Endodermal cell (in vitro differentiated cells): ENCODE data around the gene IQGAP2. TPM values are rescaled to one million over a fixed set of nuclear protein-coding genes. Genes with fewer than 3 reads are reported as not detected.
A peak's percentile ranks its signal among the peaks of the same experiment; 100 is the strongest.

Experiments used
- DNase-seq: peaks from one replicate; pipeline ENCODE4 v3.0.0-alpha.2; 2017
- H3K27ac ChIP-seq: 2 replicates; pipeline ENCODE4 v1.5.1; 2013; ENCODE audit warnings: mild to moderate bottlenecking, low read depth, low read length, moderate library complexity
- H3K27me3 ChIP-seq: 2 replicates; pipeline ENCODE4 v1.6.1; 2013; ENCODE audit warnings: mild to moderate bottlenecking, low read length, moderate library complexity; ENCODE audit not compliant: insufficient read depth, control insufficient read depth, poor library complexity, severe bottlenecking
- H3K36me3 ChIP-seq: 2 replicates; pipeline ENCODE4 v1.7.0; 2013; ENCODE audit warnings: mild to moderate bottlenecking, low read length, moderate library complexity; ENCODE audit not compliant: control insufficient read depth, insufficient read depth
- H3K4me1 ChIP-seq: one replicate; pipeline ENCODE4 v1.7.0; 2013; ENCODE audit warnings: low read length; ENCODE audit not compliant: control insufficient read depth, insufficient read depth
- H3K4me3 ChIP-seq: 2 replicates; pipeline ENCODE4 v1.5.1; 2013; ENCODE audit warnings: mild to moderate bottlenecking, low read length, moderate library complexity
- H3K9ac ChIP-seq: 2 replicates; pipeline ENCODE4 v1.6.1; 2013; ENCODE audit warnings: mild to moderate bottlenecking, low read length, moderate library complexity; ENCODE audit not compliant: poor library complexity, severe bottlenecking; ENCODE audit errors: extremely low read depth
- H3K9me3 ChIP-seq: 2 replicates; pipeline ENCODE4 v1.6.1; 2013; ENCODE audit warnings: mild to moderate bottlenecking, low read length, moderate library complexity; ENCODE audit not compliant: control insufficient read depth
- H3K27ac Mint-ChIP-seq: 2 replicates; pipeline ENCODE4 v1.8.0; 2020; ENCODE audit warnings: mixed read lengths
- H3K27me3 Mint-ChIP-seq: 2 replicates; pipeline ENCODE4 v1.8.0; 2021; ENCODE audit warnings: mild to moderate bottlenecking, mixed read lengths; ENCODE audit not compliant: insufficient read depth
- H3K36me3 Mint-ChIP-seq: 2 replicates; pipeline ENCODE4 v1.8.0; 2020; ENCODE audit warnings: low read depth, mixed read lengths
- H3K4me1 Mint-ChIP-seq: 2 replicates; pipeline ENCODE4 v1.8.0; 2020; ENCODE audit warnings: mixed read lengths
- H3K4me3 Mint-ChIP-seq: 2 replicates; pipeline ENCODE4 v1.8.0; 2020; ENCODE audit warnings: mild to moderate bottlenecking, moderate library complexity, mixed read lengths
- H3K9me3 Mint-ChIP-seq: 2 replicates; pipeline ENCODE4 v1.8.0; 2020; ENCODE audit warnings: mild to moderate bottlenecking, mixed read lengths
- CTCF ChIP-seq: fragments of 200-600 bp; sonication (generic); conservative IDR thresholded peaks from 2 replicates; pipeline ENCODE4 v1.5.0; 2021; ENCODE audit warnings: antibody characterized with exemption, mild to moderate bottlenecking
- WGBS, 2 experiments: methylation state at CpG; one replicate each; pipeline versions ENCODE4 v1.1.5 to v1.1.7; 2013; ENCODE audit warnings: missing lambda C conversion rate in 2 of 2, mixed read lengths in 1 of 2; ENCODE audit not compliant: insufficient coverage in 1 of 2, insufficient read length in 1 of 2; 5-methylcytosine and 5-hydroxymethylcytosine counted together
- total RNA-seq, 2 donors: library from RNA; stranded (reverse); fragmentation: NEBNext Ultra II Directional in 1 of 2; extraction: Animal tissue kit (Norgen Biotek cat#: 25700) in 1 of 2; gene quantifications; 2 replicates in 1 of 2; 3 replicates in 1 of 2; pipeline ENCODE4 v1.2.1, GENCODE V29; 2021

Gene IQGAP2
- total RNA-seq, 2 donors from 2014 or later: 8.3 to 19.4 TPM

GRCh38 chr5:76542241-76542640 is 139.2 kb downstream of the IQGAP2 start:
- H3K27me3 Mint-ChIP-seq: peaks cover 94% of the 10 kb centered on the region
- H3K27me3 ChIP-seq: peaks cover 93% of the 10 kb centered on the region
- peaks cover 8% of the 10 kb centered on the region for H3K9me3 ChIP-seq
- peaks cover 8% of the 10 kb centered on the region for H3K4me1 Mint-ChIP-seq
- peaks cover 2% of the 10 kb centered on the region for H3K9me3 Mint-ChIP-seq
- H3K36me3 ChIP-seq: no peaks in the 10 kb centered on the region
- no peaks in the 10 kb centered on the region for H3K36me3 Mint-ChIP-seq
- WGBS, 2 experiments: 90 to 95% methylated on average over 1 to 6 of the region's 6 CpGs
- no peak for DNase-seq
- no peak for TF ChIP-seq CTCF
- H3K27ac ChIP-seq: no peak overlapping the region
- no peak overlapping the region for H3K4me3 Mint-ChIP-seq
- no peaks in the 10 kb centered on the region for H3K4me1 ChIP-seq
- no peak overlapping the region for H3K27ac Mint-ChIP-seq
- no peak overlapping the region for H3K4me3 ChIP-seq
- no peak overlapping the region for H3K9ac ChIP-seq

GRCh38 chr5:76542887-76543690 is 140.0 kb downstream of the IQGAP2 start:
- Mint-ChIP-seq H3K4me3 (no peak overlapping the region), H3K9me3 (no peaks in the 10 kb centered on the region), H3K27me3 (peaks cover 97% of the 10 kb centered on the region), H3K4me1 (peaks cover 16% of the 10 kb centered on the region), H3K27ac (no peak overlapping the region), H3K36me3 (no peaks in the 10 kb centered on the region)
- peak; percentile 27 for TF ChIP-seq CTCF
- no peaks in the 10 kb centered on the region for H3K36me3 ChIP-seq
- H3K9me3 ChIP-seq: peaks cover 2% of the 10 kb centered on the region
- no peak for DNase-seq
- no peak overlapping the region for H3K4me3 ChIP-seq
- H3K27ac ChIP-seq: no peak overlapping the region
- H3K4me1 ChIP-seq: peaks cover 7% of the 10 kb centered on the region
- peaks cover 100% of the 10 kb centered on the region for H3K27me3 ChIP-seq
- WGBS, 2 experiments: 91 to 92% methylated on average over 13 of the region's 13 CpGs
- no peak overlapping the region for H3K9ac ChIP-seq

GRCh38 chr5:76544268-76544926 is 141.3 kb downstream of the IQGAP2 start:
- peak; percentile 88 for TF ChIP-seq CTCF
- H3K27me3 Mint-ChIP-seq: peaks cover 93% of the 10 kb centered on the region
- Histone ChIP-seq H3K36me3 (no peaks in the 10 kb centered on the region), H3K4me3 (no peak overlapping the region), H3K27ac (no peak overlapping the region), H3K9ac (no peak overlapping the region), H3K4me1 (peaks cover 9% of the 10 kb centered on the region), H3K27me3 (peaks cover 97% of the 10 kb centered on the region), H3K9me3 (no peaks in the 10 kb centered on the region)
- H3K9me3 Mint-ChIP-seq: peaks cover 1% of the 10 kb centered on the region
- H3K36me3 Mint-ChIP-seq: no peaks in the 10 kb centered on the region
- H3K4me1 Mint-ChIP-seq: peaks cover 24% of the 10 kb centered on the region
- H3K27ac Mint-ChIP-seq: no peak overlapping the region
- no peak overlapping the region for H3K4me3 Mint-ChIP-seq
- DNase-seq: peak; percentile 78
- 40 to 46% methylated on average over 1 to 3 of the region's 4 CpGs for WGBS, 2 experiments
